Activated CD4-positive, alpha-beta T cell treated with anti-CD3 and anti-CD28 coated beads, Interleukin-2, amount 10 ng/mL, durations not matched to agents 7 days and 5 days (primary cell): ENCODE data around the gene FAM174C. TPM values are rescaled to one million over a fixed set of nuclear protein-coding genes. Genes with fewer than 3 reads are reported as not detected.

Experiments used
- CTCF ChIA-PET: fragments of 350-600 bp; sonication (Branson Sonifier 250); formaldehyde crosslinking; loops from one replicate; lab custom pipeline; 2021; ENCODE audit warnings: antibody characterized with exemption; lab: Charles Lee
- POLR2A ChIA-PET: fragments of 350-600 bp; sonication (Branson Sonifier 250); formaldehyde crosslinking; loops from one replicate; lab custom pipeline; 2021; ENCODE audit warnings: antibody characterized with exemption; lab: Charles Lee
- DNase-seq: peaks from one replicate; pipeline ENCODE4 v3.0.0-alpha.2; 2020
- H3K27ac Mint-ChIP-seq: one replicate; pipeline ENCODE4 v1.8.0; 2021; ENCODE audit warnings: mild to moderate bottlenecking, moderate library complexity, mixed read lengths
- H3K27me3 Mint-ChIP-seq: one replicate; pipeline ENCODE4 v1.8.0; 2021; ENCODE audit warnings: mixed read lengths
- H3K36me3 Mint-ChIP-seq: one replicate; pipeline ENCODE4 v1.8.0; 2021; ENCODE audit warnings: low read depth, mixed read lengths
- H3K4me1 Mint-ChIP-seq: one replicate; pipeline ENCODE4 v1.8.0; 2021; ENCODE audit warnings: mixed read lengths
- H3K4me3 Mint-ChIP-seq: one replicate; pipeline ENCODE4 v1.8.0; 2021; ENCODE audit warnings: mild to moderate bottlenecking, moderate library complexity, mixed read lengths
- H3K9me3 Mint-ChIP-seq: one replicate; pipeline ENCODE4 v1.8.0; 2021; ENCODE audit warnings: mixed read lengths
- total RNA-seq, 2 experiments: library from RNA; stranded (reverse); gene quantifications; one replicate each; pipeline ENCODE4 v1.2.3, GENCODE V29; 2021

FAM174C gene
- total RNA-seq, 2 experiments from 2014 or later: 47.8 to 51.5 TPM

GRCh38 chr19:1268226-1269064 lies 6.9 kb upstream of the FAM174C start:
- Mint-ChIP-seq H3K27ac (peak overlapping the region; percentile 89), H3K4me1 (peaks cover 61% of the 10 kb centered on the region), H3K9me3 (no peaks in the 10 kb centered on the region), H3K27me3 (peaks cover 2% of the 10 kb centered on the region), H3K36me3 (peaks cover 34% of the 10 kb centered on the region), H3K4me3 (peak overlapping the region; percentile 69)
- no peak for DNase-seq
- ChIA-PET CTCF (interaction anchor here (0.7 to 11.3 kb wide), 9 partner anchors 8 to 534 kb away, joined by 3 to 299 read pairs (median 3); partner anchors contain the start of gene ATP5F1D), POLR2A (interaction anchor here (0.6 to 2.1 kb wide), 12 partner anchors 8 to 360 kb away, joined by 3 to 45 read pairs (median 4); partner anchors contain the start of gene ATP5F1D)

GRCh38 chr19:1269065-1269477 lies 6.3 kb upstream of the FAM174C start, which contains the start of gene CIRBP:
Gene CIRBP, plus strand, starts transcription at chr19:1269332. Its CDS starts 1,602 bp downstream, at chr19:1270934.
- H3K27me3 Mint-ChIP-seq: peaks cover 2% of the 10 kb centered on the region
- peak within 1 kb of the TSS; percentile 90 for H3K27ac Mint-ChIP-seq
- DNase-seq: peak; percentile 99
- peak within 1 kb of the TSS; percentile 88 for H3K4me3 Mint-ChIP-seq
- CTCF ChIA-PET: interaction anchor here (1.0 to 11.3 kb wide), 8 partner anchors 9 to 535 kb away, joined by 3 to 299 read pairs (median 6); partner anchors contain the start of gene ATP5F1D
- no peaks in the 10 kb centered on the region for H3K9me3 Mint-ChIP-seq
- peaks cover 40% of the 10 kb centered on the region for H3K36me3 Mint-ChIP-seq
- POLR2A ChIA-PET: interaction anchor here (0.6 to 1.4 kb wide), 11 partner anchors 9 to 360 kb away, joined by 3 to 45 read pairs (median 4); partner anchors contain the start of gene ATP5F1D
- peaks cover 67% of the 10 kb centered on the region for H3K4me1 Mint-ChIP-seq

- H3K27me3 Mint-ChIP-seq: peaks cover 2% of the 10 kb centered on the region
- CTCF ChIA-PET: interaction anchor here (1.0 to 11.3 kb wide), 8 partner anchors 9 to 535 kb away, joined by 3 to 299 read pairs (median 6); partner anchors contain the start of gene ATP5F1D
- H3K9me3 Mint-ChIP-seq: no peaks in the 10 kb centered on the region
- peak overlapping the region; percentile 90 for H3K27ac Mint-ChIP-seq
- peak; percentile 87 for DNase-seq
- POLR2A ChIA-PET: interaction anchor here (1.0 to 1.4 kb wide), 6 partner anchors 9 to 243 kb away, joined by 3 to 45 read pairs (median 6); partner anchors contain the start of gene ATP5F1D
- H3K4me1 Mint-ChIP-seq: peaks cover 70% of the 10 kb centered on the region
- peaks cover 44% of the 10 kb centered on the region for H3K36me3 Mint-ChIP-seq
- H3K4me3 Mint-ChIP-seq: peak overlapping the region; percentile 88
Measured at GRCh38 chr19:1269478-1270212, 5.7 kb upstream of the FAM174C start.

- POLR2A ChIA-PET: no interaction called here
- H3K27me3 Mint-ChIP-seq: peaks cover 2% of the 10 kb centered on the region
- peaks cover 45% of the 10 kb centered on the region for H3K36me3 Mint-ChIP-seq
- peaks cover 67% of the 10 kb centered on the region for H3K4me1 Mint-ChIP-seq
- H3K27ac Mint-ChIP-seq: peak overlapping the region; percentile 90
- H3K9me3 Mint-ChIP-seq: no peaks in the 10 kb centered on the region
- peak overlapping the region; percentile 88 for H3K4me3 Mint-ChIP-seq
- CTCF ChIA-PET: interaction anchor here (1.7 to 11.3 kb wide), 2 partner anchors 21 to 27 kb away, joined by 10 to 299 read pairs; partner anchors contain the start of gene ATP5F1D
- no peak for DNase-seq
Measured at GRCh38 chr19:1270213-1270853, 5.0 kb upstream of the FAM174C start.

- peak overlapping the region; percentile 88 for H3K4me3 Mint-ChIP-seq
- H3K27ac Mint-ChIP-seq: peak overlapping the region; percentile 90
- H3K36me3 Mint-ChIP-seq: peaks cover 45% of the 10 kb centered on the region
- peaks cover 62% of the 10 kb centered on the region for H3K4me1 Mint-ChIP-seq
- H3K27me3 Mint-ChIP-seq: peaks cover 2% of the 10 kb centered on the region
- POLR2A ChIA-PET: interaction anchor here (0.6 kb wide), 1 partner anchor 10 kb away, joined by 3 read pairs; no protein-coding TSS in a partner anchor
- no peaks in the 10 kb centered on the region for H3K9me3 Mint-ChIP-seq
- no peak for DNase-seq
- CTCF ChIA-PET: interaction anchor here (0.6 kb wide), 1 partner anchor 77 kb away, joined by 3 read pairs; no protein-coding TSS in a partner anchor
Measured at GRCh38 chr19:1270854-1271527, 4.3 kb upstream of the FAM174C start.

- H3K4me1 Mint-ChIP-seq: peaks cover 63% of the 10 kb centered on the region
- no peaks in the 10 kb centered on the region for H3K9me3 Mint-ChIP-seq
Measured at GRCh38 chr19:1271528-1272422, 3.6 kb upstream of the FAM174C start.

GRCh38 chr19:1272423-1273262 lies 2.7 kb upstream of the FAM174C start:
- H3K4me3 Mint-ChIP-seq: peak overlapping the region; percentile 27
- no peaks in the 10 kb centered on the region for H3K9me3 Mint-ChIP-seq
- CTCF ChIA-PET: interaction anchor here (0.6 to 4.4 kb wide), 5 partner anchors 28 to 521 kb away, joined by 3 to 34 read pairs (median 4); partner anchors contain the start of gene CBARP
- peak overlapping the region; percentile 60 for H3K27ac Mint-ChIP-seq
- DNase-seq: no peak
- no peaks in the 10 kb centered on the region for H3K27me3 Mint-ChIP-seq
- H3K36me3 Mint-ChIP-seq: peaks cover 51% of the 10 kb centered on the region
- POLR2A ChIA-PET: interaction anchor here (1.6 kb wide), 1 partner anchor 28 kb away, joined by 4 read pairs; no protein-coding TSS in a partner anchor
- peaks cover 59% of the 10 kb centered on the region for H3K4me1 Mint-ChIP-seq

More at GRCh38 chr19:1271528-1272422, 3.6 kb upstream of the FAM174C start:
- peak overlapping the region; percentile 90 for H3K27ac Mint-ChIP-seq
- DNase-seq: no peak
- H3K36me3 Mint-ChIP-seq: peaks cover 49% of the 10 kb centered on the region
- CTCF ChIA-PET: interaction anchor here (0.6 to 4.4 kb wide), 2 partner anchors 27 to 78 kb away, joined by 3 to 34 read pairs; no protein-coding TSS in a partner anchor
- peaks cover 2% of the 10 kb centered on the region for H3K27me3 Mint-ChIP-seq
- peak overlapping the region; percentile 88 for H3K4me3 Mint-ChIP-seq
- POLR2A ChIA-PET: interaction anchor here (0.6 to 1.6 kb wide), 2 partner anchors 9 to 27 kb away, joined by 3 to 4 read pairs; no protein-coding TSS in a partner anchor

GRCh38 chr19:1273263-1274041 lies 1.9 kb upstream of the FAM174C start:
- Mint-ChIP-seq H3K4me1 (peaks cover 59% of the 10 kb centered on the region), H3K4me3 (peak overlapping the region; percentile 25), H3K27ac (peak overlapping the region; percentile 78), H3K36me3 (peaks cover 55% of the 10 kb centered on the region), H3K9me3 (no peaks in the 10 kb centered on the region), H3K27me3 (no peaks in the 10 kb centered on the region)
- POLR2A ChIA-PET: interaction anchor here (0.7 to 1.6 kb wide), 2 partner anchors 24 to 29 kb away, joined by 3 to 4 read pairs; no protein-coding TSS in a partner anchor
- DNase-seq: no peak
- CTCF ChIA-PET: interaction anchor here (0.6 to 4.4 kb wide), 5 partner anchors 29 to 520 kb away, joined by 3 to 34 read pairs (median 4); partner anchors contain the start of gene CBARP
